GM19455 (cell line): ENCODE data around the gene GLCCI1.
"Not testable (repeated sequence)": the region's sequence is repeated elsewhere in the genome, so short reads cannot be mapped to it uniquely, and the experiment has no call there.

Experiments
- ATAC-seq: cut with Tn5 transposase; IDR thresholded peaks from one replicate; pipeline ENCODE4 v1.9.1; 2021; ENCODE audit not compliant: unreplicated experiment

The GLCCI1 gene

GRCh38 chr7:7988706-7989105 lies 20.1 kb downstream of the GLCCI1 start:
- no peak for ATAC-seq

GRCh38 chr7:7989133-7989532 lies 20.5 kb downstream of the GLCCI1 start:
- no peak for ATAC-seq

GRCh38 chr7:7989616-7990440 lies 21.2 kb downstream of the GLCCI1 start:
- ATAC-seq: no peak

- ATAC-seq: no peak
Measured at GRCh38 chr7:7990441-7990761, 21.8 kb downstream of the GLCCI1 start.

- no peak for ATAC-seq
Measured at GRCh38 chr7:7992506-7992905, 23.9 kb downstream of the GLCCI1 start.

GRCh38 chr7:7995348-7995747 lies 26.8 kb downstream of the GLCCI1 start:
- ATAC-seq: not testable (repeated sequence)

- no peak for ATAC-seq
Measured at GRCh38 chr7:7996568-7996967, 28.0 kb downstream of the GLCCI1 start.

- ATAC-seq: no peak
Measured at GRCh38 chr7:8000315-8000941, 31.8 kb downstream of the GLCCI1 start.

- ATAC-seq: no peak
Measured at GRCh38 chr7:8003077-8003476, 34.5 kb downstream of the GLCCI1 start.

- no peak for ATAC-seq
Measured at GRCh38 chr7:8005279-8005678, 36.7 kb downstream of the GLCCI1 start.

- no peak for ATAC-seq
Measured at GRCh38 chr7:8014399-8014798, 45.8 kb downstream of the GLCCI1 start.

- no peak for ATAC-seq
Measured at GRCh38 chr7:8015100-8015745, 46.6 kb downstream of the GLCCI1 start.

GRCh38 chr7:8015746-8016120 lies 47.1 kb downstream of the GLCCI1 start:
- ATAC-seq: no peak

- no peak for ATAC-seq
Measured at GRCh38 chr7:8017423-8017822, 48.8 kb downstream of the GLCCI1 start.

GRCh38 chr7:8018961-8019360 lies 50.4 kb downstream of the GLCCI1 start:
- ATAC-seq: no peak

- ATAC-seq: no peak
Measured at GRCh38 chr7:8022628-8023027, 54.0 kb downstream of the GLCCI1 start.

- ATAC-seq: no peak
Measured at GRCh38 chr7:8035192-8035591, 66.6 kb downstream of the GLCCI1 start.

GRCh38 chr7:8035647-8036518 lies 67.3 kb downstream of the GLCCI1 start:
- peak; percentile 51 for ATAC-seq

GRCh38 chr7:8037151-8037550 lies 68.6 kb downstream of the GLCCI1 start:
- ATAC-seq: no peak

- no peak for ATAC-seq
Measured at GRCh38 chr7:8040768-8041369, 72.3 kb downstream of the GLCCI1 start.
